WTC11 (cell line): ENCODE data around the gene FOXA1. TPM values are rescaled to one million over a fixed set of nuclear protein-coding genes. Genes with fewer than 3 reads are reported as not detected.

Experiments used
- ATAC-seq: fragments of 200-7000 bp; cut with Tn5 transposase; 2 replicates; pipeline ENCODE4 v1.10.0; 2021; ENCODE audit warnings: mild to moderate bottlenecking, moderate library complexity
- CTCF ChIA-PET: fragments of 300-600 bp; sonication (Branson Sonifier 250); formaldehyde crosslinking; loops from one replicate; lab custom pipeline; 2021; ENCODE audit warnings: antibody characterized with exemption; lab: Charles Lee
- POLR2A ChIA-PET: fragments of 350-600 bp; sonication (Branson Sonifier 250); formaldehyde crosslinking; loops from one replicate; lab custom pipeline; 2021; ENCODE audit warnings: antibody characterized with exemption; lab: Charles Lee
- DNase-seq: peaks from one replicate; pipeline ENCODE4 v3.0.0; 2021; ENCODE audit warnings: low spot score
- H3K27ac Mint-ChIP-seq: 2 replicates; pipeline ENCODE4 v1.8.0; 2021; ENCODE audit warnings: mixed read lengths
- H3K27me3 Mint-ChIP-seq: 2 replicates; pipeline ENCODE4 v1.8.0; 2021; ENCODE audit warnings: low read depth, mild to moderate bottlenecking, moderate library complexity, mixed read lengths
- H3K36me3 Mint-ChIP-seq: 2 replicates; pipeline ENCODE4 v1.8.0; 2021; ENCODE audit warnings: mixed read lengths
- H3K4me1 Mint-ChIP-seq: 2 replicates; pipeline ENCODE4 v1.8.0; 2022; ENCODE audit warnings: mixed read lengths
- H3K4me3 Mint-ChIP-seq: 2 replicates; pipeline ENCODE4 v1.8.0; 2021; ENCODE audit warnings: mild to moderate bottlenecking, moderate library complexity, mixed read lengths
- H3K9me3 Mint-ChIP-seq: 2 replicates; pipeline ENCODE4 v1.8.0; 2021; ENCODE audit warnings: mixed read lengths
- ATF6 ChIP-seq: sonication (generic); formaldehyde crosslinking; IDR thresholded peaks from 2 replicates; pipeline ENCODE4 v1.8.1; 2023; ENCODE audit warnings: mild to moderate bottlenecking, missing genetic modification reagents
- CBFB ChIP-seq: sonication (generic); formaldehyde crosslinking; IDR thresholded peaks from 2 replicates; pipeline ENCODE4 v1.8.1; 2022; ENCODE audit warnings: mild to moderate bottlenecking, low read depth, missing genetic modification reagents
- CREM ChIP-seq: sonication (generic); formaldehyde crosslinking; IDR thresholded peaks from 2 replicates; pipeline ENCODE4 v1.8.1; 2022; ENCODE audit warnings: mild to moderate bottlenecking, missing genetic modification reagents, moderate library complexity
- ESRRA ChIP-seq: sonication (generic); formaldehyde crosslinking; IDR thresholded peaks from 2 replicates; pipeline ENCODE4 v1.8.1; 2022; ENCODE audit warnings: mild to moderate bottlenecking, missing genetic modification reagents, borderline replicate concordance
- GABPB1 ChIP-seq: sonication (generic); formaldehyde crosslinking; IDR thresholded peaks from 2 replicates; pipeline ENCODE4 v1.8.1; 2023; ENCODE audit warnings: mild to moderate bottlenecking, missing genetic modification reagents
- MLX ChIP-seq: sonication (generic); formaldehyde crosslinking; IDR thresholded peaks from 2 replicates; pipeline ENCODE4 v1.8.1; 2023; ENCODE audit warnings: mild to moderate bottlenecking, missing genetic modification reagents, moderate library complexity
- MYBL2 ChIP-seq: sonication (generic); formaldehyde crosslinking; IDR thresholded peaks from 2 replicates; pipeline ENCODE4 v1.8.1; 2023; ENCODE audit warnings: mild to moderate bottlenecking, moderate library complexity, missing genetic modification reagents
- NFYB ChIP-seq: sonication (generic); formaldehyde crosslinking; conservative IDR thresholded peaks from 2 replicates; pipeline ENCODE4 v1.8.0; 2022; ENCODE audit warnings: low read depth, missing genetic modification reagents
- NR1H2 ChIP-seq: sonication (generic); formaldehyde crosslinking; IDR thresholded peaks from 2 replicates; pipeline ENCODE4 v1.9.0; 2021; ENCODE audit warnings: mild to moderate bottlenecking, moderate library complexity, missing genetic modification reagents
- NR3C1 ChIP-seq: sonication (generic); formaldehyde crosslinking; conservative IDR thresholded peaks from 2 replicates; pipeline ENCODE4 v1.8.1; 2023; ENCODE audit warnings: low read depth, mild to moderate bottlenecking, missing genetic modification reagents
- RELA ChIP-seq: sonication (generic); formaldehyde crosslinking; IDR thresholded peaks from 2 replicates; pipeline ENCODE4 v1.8.1; 2022; ENCODE audit warnings: missing genetic modification reagents, mild to moderate bottlenecking, borderline replicate concordance
- SMAD3 ChIP-seq: sonication (generic); formaldehyde crosslinking; IDR thresholded peaks from 2 replicates; pipeline ENCODE4 v1.8.0; 2022; ENCODE audit warnings: missing genetic modification reagents, mild to moderate bottlenecking, borderline replicate concordance
- SMAD4 ChIP-seq: sonication (generic); formaldehyde crosslinking; IDR thresholded peaks from 2 replicates; pipeline ENCODE4 v1.8.0; 2022; ENCODE audit warnings: mild to moderate bottlenecking, missing genetic modification reagents
- ZBTB21 ChIP-seq: sonication (generic); formaldehyde crosslinking; IDR thresholded peaks from 2 replicates; pipeline ENCODE4 v1.8.1; 2023; ENCODE audit warnings: mild to moderate bottlenecking, missing genetic modification reagents, borderline replicate concordance
- ZNF138 ChIP-seq: sonication (generic); formaldehyde crosslinking; conservative IDR thresholded peaks from 2 replicates; pipeline ENCODE4 v1.8.1; 2022; ENCODE audit warnings: mild to moderate bottlenecking, moderate library complexity, missing genetic modification reagents
- ZNF219 ChIP-seq: sonication (generic); formaldehyde crosslinking; IDR thresholded peaks from 2 replicates; pipeline ENCODE4 v1.8.0; 2023; ENCODE audit warnings: missing genetic modification reagents, mild to moderate bottlenecking, borderline replicate concordance
- ZNF317 ChIP-seq: sonication (generic); formaldehyde crosslinking; IDR thresholded peaks from 2 replicates; pipeline ENCODE4 v1.8.1; 2023; ENCODE audit warnings: low read depth, mild to moderate bottlenecking, moderate library complexity, missing genetic modification reagents, borderline replicate concordance
- ZSCAN18 ChIP-seq: fragments of 250-450 bp; sonication (Bioruptor Pico); IDR thresholded peaks from 2 replicates; pipeline ENCODE4 v2.1.2; 2022; ENCODE audit warnings: mild to moderate bottlenecking, moderate library complexity
- total RNA-seq: library from RNA; stranded (reverse); gene quantifications from 3 replicates; pipeline ENCODE4 v1.2.3, GENCODE V29; 2021
- TF ChIP-seq, protein P1 (sequence below): fragments of 250-450 bp; sonication (Bioruptor Pico); IDR thresholded peaks from 2 replicates; pipeline ENCODE4 v1.9.0; 2021; ENCODE audit warnings: mild to moderate bottlenecking, borderline replicate concordance
- TF ChIP-seq, protein P2 (sequence below): sonication (generic); formaldehyde crosslinking; IDR thresholded peaks from 2 replicates; pipeline ENCODE4 v1.8.0; 2022; ENCODE audit warnings: mild to moderate bottlenecking, missing genetic modification reagents
- TF ChIP-seq, protein P3 (sequence below): fragments of 250-450 bp; sonication (Bioruptor Pico); IDR thresholded peaks from 2 replicates; pipeline ENCODE4 v1.9.0; 2021; ENCODE audit warnings: moderate library complexity, mild to moderate bottlenecking, inconsistent platforms, borderline replicate concordance
- TF ChIP-seq, protein P4 (sequence below): fragments of 250-450 bp; sonication (Bioruptor Pico); IDR thresholded peaks from 2 replicates; pipeline ENCODE4 v1.9.0; 2021; ENCODE audit warnings: mild to moderate bottlenecking

The FOXA1 gene
- total RNA-seq, 1 experiment from 2014 or later, result 0.28 TPM

DNA sequence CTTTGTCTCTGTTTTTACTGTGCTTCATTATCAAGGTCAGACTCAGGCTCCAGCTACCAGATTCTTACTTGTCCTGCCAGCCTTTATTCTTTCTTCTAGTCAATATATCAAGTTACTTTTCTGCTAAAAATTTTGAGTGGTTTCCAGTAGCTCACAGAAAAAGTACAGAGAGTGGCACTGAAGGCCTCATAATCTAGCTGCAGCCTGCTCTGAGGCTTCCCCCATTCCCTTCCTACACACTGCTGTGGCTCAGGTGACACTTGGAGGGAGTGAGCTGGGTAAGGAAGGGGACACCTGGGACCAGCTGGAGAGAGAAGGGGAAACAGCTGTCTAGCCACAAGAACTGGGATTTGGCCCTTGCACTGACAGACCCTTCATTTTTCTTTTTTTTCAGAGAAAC is 25.8 kb upstream of the FOXA1 start:
- TF ChIP-seq, protein P1, sequence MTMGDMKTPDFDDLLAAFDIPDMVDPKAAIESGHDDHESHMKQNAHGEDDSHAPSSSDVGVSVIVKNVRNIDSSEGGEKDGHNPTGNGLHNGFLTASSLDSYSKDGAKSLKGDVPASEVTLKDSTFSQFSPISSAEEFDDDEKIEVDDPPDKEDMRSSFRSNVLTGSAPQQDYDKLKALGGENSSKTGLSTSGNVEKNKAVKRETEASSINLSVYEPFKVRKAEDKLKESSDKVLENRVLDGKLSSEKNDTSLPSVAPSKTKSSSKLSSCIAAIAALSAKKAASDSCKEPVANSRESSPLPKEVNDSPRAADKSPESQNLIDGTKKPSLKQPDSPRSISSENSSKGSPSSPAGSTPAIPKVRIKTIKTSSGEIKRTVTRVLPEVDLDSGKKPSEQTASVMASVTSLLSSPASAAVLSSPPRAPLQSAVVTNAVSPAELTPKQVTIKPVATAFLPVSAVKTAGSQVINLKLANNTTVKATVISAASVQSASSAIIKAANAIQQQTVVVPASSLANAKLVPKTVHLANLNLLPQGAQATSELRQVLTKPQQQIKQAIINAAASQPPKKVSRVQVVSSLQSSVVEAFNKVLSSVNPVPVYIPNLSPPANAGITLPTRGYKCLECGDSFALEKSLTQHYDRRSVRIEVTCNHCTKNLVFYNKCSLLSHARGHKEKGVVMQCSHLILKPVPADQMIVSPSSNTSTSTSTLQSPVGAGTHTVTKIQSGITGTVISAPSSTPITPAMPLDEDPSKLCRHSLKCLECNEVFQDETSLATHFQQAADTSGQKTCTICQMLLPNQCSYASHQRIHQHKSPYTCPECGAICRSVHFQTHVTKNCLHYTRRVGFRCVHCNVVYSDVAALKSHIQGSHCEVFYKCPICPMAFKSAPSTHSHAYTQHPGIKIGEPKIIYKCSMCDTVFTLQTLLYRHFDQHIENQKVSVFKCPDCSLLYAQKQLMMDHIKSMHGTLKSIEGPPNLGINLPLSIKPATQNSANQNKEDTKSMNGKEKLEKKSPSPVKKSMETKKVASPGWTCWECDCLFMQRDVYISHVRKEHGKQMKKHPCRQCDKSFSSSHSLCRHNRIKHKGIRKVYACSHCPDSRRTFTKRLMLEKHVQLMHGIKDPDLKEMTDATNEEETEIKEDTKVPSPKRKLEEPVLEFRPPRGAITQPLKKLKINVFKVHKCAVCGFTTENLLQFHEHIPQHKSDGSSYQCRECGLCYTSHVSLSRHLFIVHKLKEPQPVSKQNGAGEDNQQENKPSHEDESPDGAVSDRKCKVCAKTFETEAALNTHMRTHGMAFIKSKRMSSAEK, result no peak
- no peak for TF ChIP-seq SMAD4 (CRISPR knock-in tag)
- no peak for TF ChIP-seq ZNF219 (CRISPR knock-in tag)
- no peak for TF ChIP-seq RELA
- no peak for TF ChIP-seq CBFB (CRISPR knock-in tag)
- TF ChIP-seq NR3C1, result no peak
- TF ChIP-seq ATF6 (CRISPR knock-in tag), result no peak
- TF ChIP-seq MYBL2, result no peak
- no peak for TF ChIP-seq SMAD3 (CRISPR knock-in tag)
- TF ChIP-seq MLX (CRISPR knock-in tag), result no peak
- no peak for DNase-seq
- Mint-ChIP-seq H3K9me3 (peaks cover 8% of the 10 kb centered on the region), H3K4me1 (peaks cover 4% of the 10 kb centered on the region), H3K27ac (no peak overlapping the region), H3K4me3 (no peak overlapping the region), H3K27me3 (peaks cover 75% of the 10 kb centered on the region), H3K36me3 (peaks cover 8% of the 10 kb centered on the region)
- ATAC-seq, result no peak
- ChIA-PET POLR2A (no interaction called here), CTCF (interaction anchor here (0.6 to 2.9 kb wide), 7 partner anchors 10 to 254 kb away, joined by 3 to 17 read pairs (median 6); partner anchors contain the start of genes FOXA1 and TTC6)

GRCh38 chr14:37618498-37619028 is 23.5 kb upstream of the FOXA1 start:
- peaks cover 71% of the 10 kb centered on the region for H3K27me3 Mint-ChIP-seq
- DNase-seq (no peak), ATAC-seq (no peak)
- H3K4me3 Mint-ChIP-seq, result no peak overlapping the region
- CTCF ChIA-PET, result interaction anchor here (1.0 to 1.5 kb wide), 2 partner anchors 9 to 21 kb away, joined by 3 read pairs; no protein-coding TSS in a partner anchor
- peaks cover 23% of the 10 kb centered on the region for H3K36me3 Mint-ChIP-seq
- POLR2A ChIA-PET, result no interaction called here
- H3K9me3 Mint-ChIP-seq, result peaks cover 26% of the 10 kb centered on the region
- H3K27ac Mint-ChIP-seq, result no peak overlapping the region
- H3K4me1 Mint-ChIP-seq, result peaks cover 4% of the 10 kb centered on the region
- TF ChIP-seq CREM (CRISPR knock-in tag) (no peak), ESRRA (CRISPR knock-in tag) (no peak), SMAD4 (CRISPR knock-in tag) (no peak), NFYB (CRISPR knock-in tag) (no peak), ZBTB21 (CRISPR knock-in tag) (no peak), GABPB1 (CRISPR knock-in tag) (no peak), ZNF138 (CRISPR knock-in tag) (no peak), ZSCAN18 (CRISPR knock-in tag) (no peak), ZNF317 (CRISPR knock-in tag) (no peak), NR1H2 (CRISPR knock-in tag) (no peak), MLX (CRISPR knock-in tag) (no peak)
- TF ChIP-seq, protein P2, sequence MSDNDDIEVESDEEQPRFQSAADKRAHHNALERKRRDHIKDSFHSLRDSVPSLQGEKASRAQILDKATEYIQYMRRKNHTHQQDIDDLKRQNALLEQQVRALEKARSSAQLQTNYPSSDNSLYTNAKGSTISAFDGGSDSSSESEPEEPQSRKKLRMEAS (CRISPR knock-in tag), result no peak
- TF ChIP-seq, protein P3, sequence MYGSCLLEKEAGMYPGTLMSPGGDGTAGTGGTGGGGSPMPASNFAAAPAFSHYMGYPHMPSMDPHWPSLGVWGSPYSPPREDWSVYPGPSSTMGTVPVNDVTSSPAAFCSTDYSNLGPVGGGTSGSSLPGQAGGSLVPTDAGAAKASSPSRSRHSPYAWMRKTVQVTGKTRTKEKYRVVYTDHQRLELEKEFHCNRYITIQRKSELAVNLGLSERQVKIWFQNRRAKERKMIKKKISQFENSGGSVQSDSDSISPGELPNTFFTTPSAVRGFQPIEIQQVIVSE (CRISPR knock-in tag), result no peak
- TF ChIP-seq, protein P4, sequence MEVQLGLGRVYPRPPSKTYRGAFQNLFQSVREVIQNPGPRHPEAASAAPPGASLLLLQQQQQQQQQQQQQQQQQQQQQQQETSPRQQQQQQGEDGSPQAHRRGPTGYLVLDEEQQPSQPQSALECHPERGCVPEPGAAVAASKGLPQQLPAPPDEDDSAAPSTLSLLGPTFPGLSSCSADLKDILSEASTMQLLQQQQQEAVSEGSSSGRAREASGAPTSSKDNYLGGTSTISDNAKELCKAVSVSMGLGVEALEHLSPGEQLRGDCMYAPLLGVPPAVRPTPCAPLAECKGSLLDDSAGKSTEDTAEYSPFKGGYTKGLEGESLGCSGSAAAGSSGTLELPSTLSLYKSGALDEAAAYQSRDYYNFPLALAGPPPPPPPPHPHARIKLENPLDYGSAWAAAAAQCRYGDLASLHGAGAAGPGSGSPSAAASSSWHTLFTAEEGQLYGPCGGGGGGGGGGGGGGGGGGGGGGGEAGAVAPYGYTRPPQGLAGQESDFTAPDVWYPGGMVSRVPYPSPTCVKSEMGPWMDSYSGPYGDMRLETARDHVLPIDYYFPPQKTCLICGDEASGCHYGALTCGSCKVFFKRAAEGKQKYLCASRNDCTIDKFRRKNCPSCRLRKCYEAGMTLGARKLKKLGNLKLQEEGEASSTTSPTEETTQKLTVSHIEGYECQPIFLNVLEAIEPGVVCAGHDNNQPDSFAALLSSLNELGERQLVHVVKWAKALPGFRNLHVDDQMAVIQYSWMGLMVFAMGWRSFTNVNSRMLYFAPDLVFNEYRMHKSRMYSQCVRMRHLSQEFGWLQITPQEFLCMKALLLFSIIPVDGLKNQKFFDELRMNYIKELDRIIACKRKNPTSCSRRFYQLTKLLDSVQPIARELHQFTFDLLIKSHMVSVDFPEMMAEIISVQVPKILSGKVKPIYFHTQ, result no peak
